22Rv1 (cell line): Measurements from ENCODE around the gene ZNF700.
"Not testable (repeated sequence)": the region's sequence is repeated elsewhere in the genome, so short reads cannot be mapped to it uniquely, and the experiment has no call there.

Experiments
- H3K27ac ChIP-seq: fragments of 450-650 bp; 2 replicates; pipeline ENCODE4 v1.5.1; 2017
- CTCF ChIP-seq: fragments of 450-650 bp; IDR thresholded peaks from 2 replicates; pipeline ENCODE4 v1.5.1; 2017; ENCODE audit warnings: mild to moderate bottlenecking
- ZFX ChIP-seq: fragments of 450-650 bp; IDR thresholded peaks from 2 replicates; pipeline ENCODE4 v1.6.1; 2017; ENCODE audit warnings: antibody characterized with exemption, borderline replicate concordance

The ZNF700 gene

GRCh38 chr19:11887611-11888531 lies 37.0 kb upstream of the ZNF700 start, which contains the start of gene ZNF69:
Gene ZNF69, plus strand, starts transcription at chr19:11887782. Its CDS starts 142 bp downstream, at chr19:11887924.
- peak within 1 kb of the TSS; percentile 71 for H3K27ac ChIP-seq
- TF ChIP-seq ZFX (no peak), CTCF (peak; percentile 64)

GRCh38 chr19:11889901-11890300 lies 35.0 kb upstream of the ZNF700 start:
- not testable (repeated sequence) for H3K27ac ChIP-seq

GRCh38 chr19:11890634-11891033 lies 34.3 kb upstream of the ZNF700 start:
- TF ChIP-seq ZFX, result no peak
- TF ChIP-seq CTCF, result no peak
- H3K27ac ChIP-seq, result no peak overlapping the region

GRCh38 chr19:11894851-11895250 lies 30.1 kb upstream of the ZNF700 start:
- no peak for TF ChIP-seq CTCF
- no peak for TF ChIP-seq ZFX
- H3K27ac ChIP-seq, result no peak overlapping the region

GRCh38 chr19:11902228-11902627 lies 22.7 kb upstream of the ZNF700 start:
- no peak overlapping the region for H3K27ac ChIP-seq

GRCh38 chr19:11905928-11906327 lies 19.0 kb upstream of the ZNF700 start:
- TF ChIP-seq CTCF (no peak), ZFX (no peak)
- no peak overlapping the region for H3K27ac ChIP-seq

More at GRCh38 chr19:11902228-11902627, 22.7 kb upstream of the ZNF700 start:
- no peak for TF ChIP-seq CTCF
- TF ChIP-seq ZFX, result no peak

GRCh38 chr19:11911937-11912336 lies 13.0 kb upstream of the ZNF700 start:
- H3K27ac ChIP-seq, result not testable (repeated sequence)

GRCh38 chr19:11914417-11915051 lies 10.4 kb upstream of the ZNF700 start:
- not testable (repeated sequence) for H3K27ac ChIP-seq
